ENCODE measurements around the gene C9orf72. TPM values are rescaled to one million over a fixed set of nuclear protein-coding genes. Genes with fewer than 3 reads are reported as not detected.

C9orf72 gene
- total RNA-seq, 1 donor from 2014 or later = 4.8 TPM

DNA sequence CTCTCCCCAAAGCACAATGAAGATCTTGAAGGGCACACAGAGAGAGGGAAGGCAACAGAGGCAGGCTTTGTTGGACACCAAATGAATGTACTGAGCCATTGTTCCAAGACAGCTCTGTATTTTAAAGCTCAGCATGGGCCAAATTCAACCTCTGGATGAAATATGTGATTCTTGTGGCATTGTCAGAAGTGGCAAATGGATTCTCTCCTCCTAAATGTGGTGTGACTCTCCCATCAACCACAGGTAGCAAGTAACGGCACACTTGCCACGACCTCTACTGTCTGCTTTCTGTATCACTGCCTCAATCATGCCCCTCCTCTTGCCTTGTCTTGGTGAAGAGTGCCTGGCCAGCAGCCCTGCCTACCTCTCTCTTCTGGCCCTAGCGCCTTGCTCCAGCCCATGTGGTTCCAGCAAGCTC lies 37.6 kb downstream of the C9orf72 start:
- no peaks in the 10 kb centered on the region for H3K4me1 ChIP-seq (ENCODE audit: insufficient read depth, low read length)
- H4K20me1 ChIP-seq (ENCODE audit: insufficient read depth, low read length) = no peaks in the 10 kb centered on the region
- no peak overlapping the region for H3K4me3 ChIP-seq (ENCODE audit: insufficient read depth, low read depth, low read length)
- H3K36me3 ChIP-seq (ENCODE audit: insufficient read depth, low read length) = no peaks in the 10 kb centered on the region
- no peak overlapping the region for H3K4me2 ChIP-seq (ENCODE audit: low read length)
- H3K9me3 ChIP-seq (ENCODE audit: insufficient read depth, low read depth, low read length) = no peaks in the 10 kb centered on the region
- no peaks in the 10 kb centered on the region for H3K27me3 ChIP-seq (ENCODE audit: insufficient read depth, low read length)
- TF ChIP-seq, protein P1, sequence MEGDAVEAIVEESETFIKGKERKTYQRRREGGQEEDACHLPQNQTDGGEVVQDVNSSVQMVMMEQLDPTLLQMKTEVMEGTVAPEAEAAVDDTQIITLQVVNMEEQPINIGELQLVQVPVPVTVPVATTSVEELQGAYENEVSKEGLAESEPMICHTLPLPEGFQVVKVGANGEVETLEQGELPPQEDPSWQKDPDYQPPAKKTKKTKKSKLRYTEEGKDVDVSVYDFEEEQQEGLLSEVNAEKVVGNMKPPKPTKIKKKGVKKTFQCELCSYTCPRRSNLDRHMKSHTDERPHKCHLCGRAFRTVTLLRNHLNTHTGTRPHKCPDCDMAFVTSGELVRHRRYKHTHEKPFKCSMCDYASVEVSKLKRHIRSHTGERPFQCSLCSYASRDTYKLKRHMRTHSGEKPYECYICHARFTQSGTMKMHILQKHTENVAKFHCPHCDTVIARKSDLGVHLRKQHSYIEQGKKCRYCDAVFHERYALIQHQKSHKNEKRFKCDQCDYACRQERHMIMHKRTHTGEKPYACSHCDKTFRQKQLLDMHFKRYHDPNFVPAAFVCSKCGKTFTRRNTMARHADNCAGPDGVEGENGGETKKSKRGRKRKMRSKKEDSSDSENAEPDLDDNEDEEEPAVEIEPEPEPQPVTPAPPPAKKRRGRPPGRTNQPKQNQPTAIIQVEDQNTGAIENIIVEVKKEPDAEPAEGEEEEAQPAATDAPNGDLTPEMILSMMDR (IDR thresholded peaks at IDR 0.05; ENCODE audit: insufficient read depth, low read depth, low read length) = no peak
- no peak for TF ChIP-seq EZH2 (IDR thresholded peaks at IDR 0.05; ENCODE audit: insufficient read depth, low read length)
- FAIRE-seq (no peak), DNase-seq (ENCODE audit: low read depth) (no peak)
- H3K4me1 Mint-ChIP-seq (ENCODE audit: low read depth, unreplicated experiment) = peaks cover 8% of the 10 kb centered on the region
- H3K79me2 ChIP-seq (ENCODE audit: insufficient read depth, low read length) = no peaks in the 10 kb centered on the region
- no peaks in the 10 kb centered on the region for H3K27me3 Mint-ChIP-seq (ENCODE audit: low read depth, unreplicated experiment)
- H3K27ac Mint-ChIP-seq (ENCODE audit: unreplicated experiment) = no peak overlapping the region
- H3K36me3 Mint-ChIP-seq (ENCODE audit: low read depth, unreplicated experiment) = no peaks in the 10 kb centered on the region
- H2AFZ ChIP-seq (ENCODE audit: low read depth, low read length) = no peak overlapping the region
- H3K9ac ChIP-seq (ENCODE audit: low read length) = no peak overlapping the region
- H3K27ac ChIP-seq (ENCODE audit: low read depth, low read length) = no peak overlapping the region
- no peaks in the 10 kb centered on the region for H3K9me3 Mint-ChIP-seq (ENCODE audit: unreplicated experiment)
- H3K4me3 Mint-ChIP-seq (ENCODE audit: unreplicated experiment) = no peak overlapping the region

DNA sequence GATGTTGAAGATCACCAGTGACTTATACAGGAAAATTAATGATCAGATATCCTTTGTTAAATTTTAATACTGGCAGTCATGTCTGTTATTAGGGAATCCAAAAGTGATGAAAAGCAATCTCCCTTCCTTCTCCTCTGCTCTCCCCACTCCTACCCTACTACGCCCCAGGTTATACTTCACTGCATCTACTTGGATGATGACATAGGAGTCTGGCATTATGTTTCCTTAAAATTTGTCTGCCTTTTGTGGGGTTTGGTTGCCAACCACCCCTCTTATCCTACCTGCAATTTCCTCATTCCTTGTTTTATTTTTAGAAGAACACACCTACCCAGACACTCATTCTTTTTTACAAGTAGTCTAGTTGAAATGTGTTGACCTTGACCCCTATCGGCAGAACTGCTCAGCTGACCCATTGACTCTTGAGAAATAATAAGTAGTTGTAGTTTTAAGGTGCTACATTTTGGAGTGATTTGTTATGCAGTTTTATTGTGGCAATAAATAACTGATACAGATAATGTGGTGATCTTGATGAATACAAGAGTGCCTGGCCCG lies 38.5 kb downstream of the C9orf72 start:
- H3K36me3 Mint-ChIP-seq (ENCODE audit: low read depth, unreplicated experiment) = no peaks in the 10 kb centered on the region
- no peaks in the 10 kb centered on the region for H3K9me3 Mint-ChIP-seq (ENCODE audit: unreplicated experiment)
- Histone ChIP-seq H3K27me3 (ENCODE audit: insufficient read depth, low read length) (no peaks in the 10 kb centered on the region), H3K4me2 (ENCODE audit: low read length) (no peak overlapping the region), H3K4me3 (ENCODE audit: insufficient read depth, low read depth, low read length) (no peak overlapping the region), H4K20me1 (ENCODE audit: insufficient read depth, low read length) (no peaks in the 10 kb centered on the region), H3K79me2 (ENCODE audit: insufficient read depth, low read length) (no peaks in the 10 kb centered on the region), H2AFZ (ENCODE audit: low read depth, low read length) (no peak overlapping the region), H3K36me3 (ENCODE audit: insufficient read depth, low read length) (no peaks in the 10 kb centered on the region), H3K9me3 (ENCODE audit: insufficient read depth, low read depth, low read length) (no peaks in the 10 kb centered on the region), H3K9ac (ENCODE audit: low read length) (no peak overlapping the region), H3K4me1 (ENCODE audit: insufficient read depth, low read length) (no peaks in the 10 kb centered on the region), H3K27ac (ENCODE audit: low read depth, low read length) (no peak overlapping the region)
- peaks cover 8% of the 10 kb centered on the region for H3K4me1 Mint-ChIP-seq (ENCODE audit: low read depth, unreplicated experiment)
- TF ChIP-seq, protein P1 (IDR thresholded peaks at IDR 0.05; ENCODE audit: insufficient read depth, low read depth, low read length) = no peak
- TF ChIP-seq EZH2 (IDR thresholded peaks at IDR 0.05; ENCODE audit: insufficient read depth, low read length) = no peak
- DNase-seq (ENCODE audit: low read depth) (no peak), FAIRE-seq (no peak)
- H3K27ac Mint-ChIP-seq (ENCODE audit: unreplicated experiment) = no peak overlapping the region
- H3K4me3 Mint-ChIP-seq (ENCODE audit: unreplicated experiment) = no peak overlapping the region
- no peaks in the 10 kb centered on the region for H3K27me3 Mint-ChIP-seq (ENCODE audit: low read depth, unreplicated experiment)

DNA sequence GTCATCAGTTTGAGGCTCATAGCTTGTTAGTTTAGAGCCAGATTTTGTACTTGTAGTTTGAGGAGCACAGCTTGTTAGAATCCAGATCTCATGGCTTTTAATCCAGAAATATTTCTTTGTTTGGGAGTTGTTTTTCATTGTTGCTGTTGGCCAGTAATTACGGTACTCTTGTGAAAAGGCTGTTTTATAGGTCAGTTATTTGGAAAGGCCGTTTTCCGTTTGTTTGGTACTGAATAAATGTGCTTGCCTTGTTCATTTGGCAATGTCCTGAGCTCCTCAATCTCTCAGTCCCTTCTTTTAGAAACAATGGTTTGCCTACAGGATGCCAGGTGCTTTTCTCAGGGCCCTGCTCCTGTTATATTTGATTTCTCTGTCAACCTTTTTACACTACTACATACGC lies 39.1 kb downstream of the C9orf72 start:
- H3K9me3 Mint-ChIP-seq (ENCODE audit: unreplicated experiment) = no peaks in the 10 kb centered on the region
- H3K4me2 ChIP-seq (ENCODE audit: low read length) = no peak overlapping the region
- peaks cover under 1% of the 10 kb centered on the region for H3K4me1 ChIP-seq (ENCODE audit: insufficient read depth, low read length)
- H3K27me3 Mint-ChIP-seq (ENCODE audit: low read depth, unreplicated experiment) = no peaks in the 10 kb centered on the region
- no peaks in the 10 kb centered on the region for H3K36me3 Mint-ChIP-seq (ENCODE audit: low read depth, unreplicated experiment)
- no peaks in the 10 kb centered on the region for H3K36me3 ChIP-seq (ENCODE audit: insufficient read depth, low read length)
- TF ChIP-seq, protein P1 (IDR thresholded peaks at IDR 0.05; ENCODE audit: insufficient read depth, low read depth, low read length) = no peak
- no peak for TF ChIP-seq EZH2 (IDR thresholded peaks at IDR 0.05; ENCODE audit: insufficient read depth, low read length)
- no peak overlapping the region for H3K27ac ChIP-seq (ENCODE audit: low read depth, low read length)
- H3K27ac Mint-ChIP-seq (ENCODE audit: unreplicated experiment) = no peak overlapping the region
- H3K4me3 ChIP-seq (ENCODE audit: insufficient read depth, low read depth, low read length) = no peak overlapping the region
- no peaks in the 10 kb centered on the region for H3K9me3 ChIP-seq (ENCODE audit: insufficient read depth, low read depth, low read length)
- no peaks in the 10 kb centered on the region for H4K20me1 ChIP-seq (ENCODE audit: insufficient read depth, low read length)
- peaks cover 8% of the 10 kb centered on the region for H3K4me1 Mint-ChIP-seq (ENCODE audit: low read depth, unreplicated experiment)
- no peaks in the 10 kb centered on the region for H3K79me2 ChIP-seq (ENCODE audit: insufficient read depth, low read length)
- FAIRE-seq (no peak), DNase-seq (ENCODE audit: low read depth) (no peak)
- H3K27me3 ChIP-seq (ENCODE audit: insufficient read depth, low read length) = no peaks in the 10 kb centered on the region
- no peak overlapping the region for H3K4me3 Mint-ChIP-seq (ENCODE audit: unreplicated experiment)
- no peak overlapping the region for H3K9ac ChIP-seq (ENCODE audit: low read length)
- no peak overlapping the region for H2AFZ ChIP-seq (ENCODE audit: low read depth, low read length)
